GM23338 (cell line): ENCODE measurements around the gene FXYD7. TPM values are rescaled to one million over a fixed set of nuclear protein-coding genes. Genes with fewer than 3 reads are reported as not detected.

Experiments
- ATAC-seq: fragments of 200-7000 bp; cut with Tn5 transposase; 3 replicates; pipeline ENCODE4 v1.9.1; 2020
- DNase-seq: peaks from one replicate; pipeline ENCODE4 v3.0.0-alpha.2; 2015; ENCODE audit warnings: low spot score
- H2AFZ ChIP-seq: fragments of 200-600 bp; sonication (generic); 2 replicates; pipeline ENCODE4 v1.8.0; 2016; ENCODE audit warnings: antibody characterized with exemption, mild to moderate bottlenecking, moderate library complexity
- H3F3A ChIP-seq: fragments of 200-600 bp; sonication (generic); replicated peaks from 2 replicates; pipeline ENCODE4 v1.8.0; 2017; ENCODE audit warnings: antibody characterized with exemption, mixed run types, low read depth
- H3K27ac ChIP-seq: fragments of 200-600 bp; sonication (generic); 2 replicates; pipeline ENCODE4 v1.6.1; 2016; ENCODE audit warnings: low read depth
- H3K27me3 ChIP-seq: fragments of 200-600 bp; sonication (generic); 2 replicates; pipeline ENCODE4 v1.8.0; 2016; ENCODE audit warnings: mild to moderate bottlenecking, mixed run types, moderate library complexity; ENCODE audit not compliant: insufficient read depth
- H3K36me3 ChIP-seq: fragments of 200-600 bp; sonication (generic); 2 replicates; pipeline ENCODE4 v1.8.0; 2016; ENCODE audit warnings: mild to moderate bottlenecking; ENCODE audit not compliant: insufficient read depth
- H3K4me1 ChIP-seq: fragments of 200-600 bp; sonication (generic); 2 replicates; pipeline ENCODE4 v1.8.0; 2016; ENCODE audit warnings: mild to moderate bottlenecking, moderate library complexity; ENCODE audit not compliant: insufficient read depth
- H3K4me2 ChIP-seq: fragments of 200-600 bp; sonication (generic); 2 replicates; pipeline ENCODE4 v1.7.1; 2017; ENCODE audit warnings: mixed run types
- H3K4me3 ChIP-seq: fragments of 200-600 bp; sonication (generic); 2 replicates; pipeline ENCODE4 v1.6.1; 2016; ENCODE audit warnings: mixed run types
- H3K79me2 ChIP-seq: fragments of 200-600 bp; sonication (generic); replicated peaks from 2 replicates; pipeline ENCODE4 v1.8.0; 2017; ENCODE audit warnings: mild to moderate bottlenecking; ENCODE audit not compliant: insufficient read depth
- H3K9me2 ChIP-seq: fragments of 200-600 bp; sonication (generic); 2 replicates; pipeline ENCODE4 v1.8.0; 2017; ENCODE audit not compliant: insufficient read depth
- H4K20me1 ChIP-seq: fragments of 200-600 bp; sonication (generic); replicated peaks from 2 replicates; pipeline ENCODE4 v1.8.0; 2017; ENCODE audit warnings: mild to moderate bottlenecking; ENCODE audit not compliant: insufficient read depth
- H3K27ac Mint-ChIP-seq: 2 replicates; pipeline ENCODE4 v1.8.0; 2020; ENCODE audit warnings: inconsistent platforms, mild to moderate bottlenecking, moderate library complexity, mixed read lengths
- H3K27me3 Mint-ChIP-seq: 3 replicates; pipeline ENCODE4 v1.8.0; 2022; ENCODE audit warnings: low read depth, mild to moderate bottlenecking, moderate library complexity, mixed read lengths, inconsistent platforms; ENCODE audit not compliant: insufficient read depth, poor library complexity
- H3K36me3 Mint-ChIP-seq: 3 replicates; pipeline ENCODE4 v1.8.0; 2021; ENCODE audit warnings: low read depth, mild to moderate bottlenecking, inconsistent platforms, moderate library complexity, mixed read lengths
- H3K4me1 Mint-ChIP-seq: 3 replicates; pipeline ENCODE4 v1.8.0; 2020; ENCODE audit warnings: mild to moderate bottlenecking, inconsistent platforms, mixed read lengths
- H3K4me3 Mint-ChIP-seq: 3 replicates; pipeline ENCODE4 v1.8.0; 2021; ENCODE audit warnings: moderate library complexity, mild to moderate bottlenecking, inconsistent platforms, mixed read lengths
- H3K9me3 Mint-ChIP-seq: 3 replicates; pipeline ENCODE4 v1.8.0; 2020; ENCODE audit warnings: moderate library complexity, mild to moderate bottlenecking, inconsistent platforms, mixed read lengths
- EZH2phosphoT487 ChIP-seq: fragments of 200-600 bp; sonication (generic); IDR thresholded peaks from one replicate; pipeline ENCODE4 v1.8.1; 2018; ENCODE audit warnings: antibody characterized with exemption; ENCODE audit not compliant: unreplicated experiment
- JUNB ChIP-seq: IDR thresholded peaks from one replicate; pipeline ENCODE4 v1.6.1; 2016; ENCODE audit warnings: antibody characterized with exemption; ENCODE audit not compliant: unreplicated experiment
- NANOG ChIP-seq: IDR thresholded peaks from 2 replicates; pipeline ENCODE4 v1.6.1; 2016; ENCODE audit warnings: antibody characterized with exemption, borderline replicate concordance
- ZNF114 ChIP-seq: fragments of 250-450 bp; sonication (Bioruptor Pico); IDR thresholded peaks from 2 replicates; pipeline ENCODE4 v1.5.0; 2020; ENCODE audit warnings: mild to moderate bottlenecking, moderate library complexity
- ZNF331 ChIP-seq: fragments of 250-450 bp; sonication (Bioruptor Pico); IDR thresholded peaks from 2 replicates; pipeline ENCODE4 v1.5.0; 2020; ENCODE audit warnings: low read depth, mild to moderate bottlenecking, moderate library complexity
- polyA plus RNA-seq: library from polyadenylated mRNA; unstranded; fragments of >200 nt; fragmentation: Nextera tagmentation; extraction: Ambion mirVana; gene quantifications from 2 replicates; pipeline ENCODE4 v1.2.1, GENCODE V29; 2016
- total RNA-seq: library from RNA; depleted of rRNA; stranded (reverse); fragments of >200 nt; shearing (Covaris generic); gene quantifications from 2 replicates; pipeline ENCODE4 v1.2.3, GENCODE V29; 2014
- TF ChIP-seq, protein P1 (sequence below): fragments of 250-450 bp; sonication (Bioruptor Pico); IDR thresholded peaks from 2 replicates; pipeline ENCODE4 v1.5.0; 2020; ENCODE audit warnings: mild to moderate bottlenecking, moderate library complexity

The FXYD7 gene
- total and polyA plus RNA-seq, 2 experiments from 2014 or later, result 9.6 to 44.0 TPM

DNA sequence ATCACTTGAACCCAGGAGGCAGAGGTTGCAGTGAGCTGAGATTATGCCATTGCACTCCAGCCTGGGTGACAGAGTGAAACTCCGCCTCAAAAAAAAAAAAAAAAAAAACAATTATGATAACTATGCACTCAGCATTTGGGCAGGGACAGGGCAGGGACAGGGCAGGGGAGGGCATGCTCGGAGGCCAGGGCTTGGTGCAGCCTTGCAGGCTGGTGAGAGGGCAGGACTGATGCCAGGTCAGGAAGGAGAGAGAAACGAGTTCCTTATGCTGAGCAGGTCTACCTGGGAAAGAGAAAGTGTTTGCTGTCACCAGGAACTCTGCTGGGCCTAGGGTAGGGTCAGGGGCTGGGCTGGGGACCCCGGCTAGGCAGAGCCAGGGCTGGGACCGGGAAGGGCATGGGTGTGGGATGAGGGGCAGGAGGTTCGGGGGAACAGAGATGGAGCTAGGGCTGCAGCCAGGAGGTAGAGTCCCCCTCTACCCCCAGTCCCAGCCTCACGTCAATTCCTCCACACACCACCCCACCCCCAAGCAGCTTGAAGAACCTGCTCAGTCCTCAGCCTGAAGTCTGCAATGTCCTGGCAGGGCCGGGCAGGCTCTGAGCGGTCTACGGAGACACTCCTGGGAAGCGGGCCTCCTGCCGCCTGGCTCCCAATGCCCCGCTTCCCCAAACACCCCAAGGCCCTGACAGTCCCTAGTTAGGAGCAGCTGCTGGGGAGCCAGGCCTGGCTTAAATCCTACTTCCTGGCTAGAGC lies 24.6 kb upstream of the FXYD7 start:
- Histone ChIP-seq H3K9me2 (no peaks in the 10 kb centered on the region), H2AFZ (peak overlapping the region; percentile 56; the same call in 1 of the 2 replicates), H3K27ac (no peak overlapping the region), H4K20me1 (no peaks in the 10 kb centered on the region), H3K79me2 (no peaks in the 10 kb centered on the region), H3K27me3 (no peaks in the 10 kb centered on the region), H3F3A (no peaks in the 10 kb centered on the region), H3K4me2 (no peak overlapping the region), H3K4me3 (no peak overlapping the region), H3K4me1 (peaks cover 29% of the 10 kb centered on the region), H3K36me3 (no peaks in the 10 kb centered on the region)
- Mint-ChIP-seq H3K27me3 (peaks cover 22% of the 10 kb centered on the region), H3K4me1 (peaks cover 44% of the 10 kb centered on the region), H3K27ac (no peak overlapping the region), H3K36me3 (no peaks in the 10 kb centered on the region), H3K9me3 (no peaks in the 10 kb centered on the region; the same call in 2 of the 3 replicates), H3K4me3 (no peak overlapping the region)
- TF ChIP-seq JUNB (no peak), ZNF114 (CRISPR knock-in tag) (no peak)
- no peak for DNase-seq
- no peak; the same call in 2 of the 3 replicates for ATAC-seq

DNA sequence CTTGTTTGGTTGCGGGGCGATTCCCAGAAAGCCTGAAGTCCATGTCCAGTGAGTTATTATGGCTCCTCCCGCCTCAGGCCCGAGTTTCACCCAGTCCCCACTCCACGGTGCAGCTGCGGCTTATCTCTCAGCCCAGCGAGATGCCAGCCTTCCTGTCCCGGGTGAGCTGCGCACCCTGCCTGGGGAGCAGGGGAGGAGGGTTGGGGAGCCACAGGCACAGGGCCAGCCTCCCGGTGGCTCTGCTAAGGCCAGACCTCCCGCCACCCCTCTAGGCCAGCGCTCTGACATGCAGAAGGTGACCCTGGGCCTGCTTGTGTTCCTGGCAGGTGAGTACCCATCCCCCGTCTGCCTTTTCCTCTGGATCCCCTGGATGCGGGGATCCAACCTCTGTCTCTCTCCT lies 24.0 kb upstream of the FXYD7 start:
- DNase-seq (no peak), ATAC-seq (peak; percentile 6; the same call in 2 of the 3 replicates)
- H3K27ac ChIP-seq, result no peak overlapping the region
- H3K9me2 ChIP-seq, result no peaks in the 10 kb centered on the region
- peaks cover 47% of the 10 kb centered on the region for H3K4me1 Mint-ChIP-seq
- H3K4me1 ChIP-seq, result peaks cover 28% of the 10 kb centered on the region
- no peak overlapping the region for H3K27ac Mint-ChIP-seq
- H4K20me1 ChIP-seq, result no peaks in the 10 kb centered on the region
- no peak for TF ChIP-seq EZH2phosphoT487
- no peak for TF ChIP-seq NANOG
- no peak for TF ChIP-seq ZNF114 (CRISPR knock-in tag)
- TF ChIP-seq, protein P1, sequence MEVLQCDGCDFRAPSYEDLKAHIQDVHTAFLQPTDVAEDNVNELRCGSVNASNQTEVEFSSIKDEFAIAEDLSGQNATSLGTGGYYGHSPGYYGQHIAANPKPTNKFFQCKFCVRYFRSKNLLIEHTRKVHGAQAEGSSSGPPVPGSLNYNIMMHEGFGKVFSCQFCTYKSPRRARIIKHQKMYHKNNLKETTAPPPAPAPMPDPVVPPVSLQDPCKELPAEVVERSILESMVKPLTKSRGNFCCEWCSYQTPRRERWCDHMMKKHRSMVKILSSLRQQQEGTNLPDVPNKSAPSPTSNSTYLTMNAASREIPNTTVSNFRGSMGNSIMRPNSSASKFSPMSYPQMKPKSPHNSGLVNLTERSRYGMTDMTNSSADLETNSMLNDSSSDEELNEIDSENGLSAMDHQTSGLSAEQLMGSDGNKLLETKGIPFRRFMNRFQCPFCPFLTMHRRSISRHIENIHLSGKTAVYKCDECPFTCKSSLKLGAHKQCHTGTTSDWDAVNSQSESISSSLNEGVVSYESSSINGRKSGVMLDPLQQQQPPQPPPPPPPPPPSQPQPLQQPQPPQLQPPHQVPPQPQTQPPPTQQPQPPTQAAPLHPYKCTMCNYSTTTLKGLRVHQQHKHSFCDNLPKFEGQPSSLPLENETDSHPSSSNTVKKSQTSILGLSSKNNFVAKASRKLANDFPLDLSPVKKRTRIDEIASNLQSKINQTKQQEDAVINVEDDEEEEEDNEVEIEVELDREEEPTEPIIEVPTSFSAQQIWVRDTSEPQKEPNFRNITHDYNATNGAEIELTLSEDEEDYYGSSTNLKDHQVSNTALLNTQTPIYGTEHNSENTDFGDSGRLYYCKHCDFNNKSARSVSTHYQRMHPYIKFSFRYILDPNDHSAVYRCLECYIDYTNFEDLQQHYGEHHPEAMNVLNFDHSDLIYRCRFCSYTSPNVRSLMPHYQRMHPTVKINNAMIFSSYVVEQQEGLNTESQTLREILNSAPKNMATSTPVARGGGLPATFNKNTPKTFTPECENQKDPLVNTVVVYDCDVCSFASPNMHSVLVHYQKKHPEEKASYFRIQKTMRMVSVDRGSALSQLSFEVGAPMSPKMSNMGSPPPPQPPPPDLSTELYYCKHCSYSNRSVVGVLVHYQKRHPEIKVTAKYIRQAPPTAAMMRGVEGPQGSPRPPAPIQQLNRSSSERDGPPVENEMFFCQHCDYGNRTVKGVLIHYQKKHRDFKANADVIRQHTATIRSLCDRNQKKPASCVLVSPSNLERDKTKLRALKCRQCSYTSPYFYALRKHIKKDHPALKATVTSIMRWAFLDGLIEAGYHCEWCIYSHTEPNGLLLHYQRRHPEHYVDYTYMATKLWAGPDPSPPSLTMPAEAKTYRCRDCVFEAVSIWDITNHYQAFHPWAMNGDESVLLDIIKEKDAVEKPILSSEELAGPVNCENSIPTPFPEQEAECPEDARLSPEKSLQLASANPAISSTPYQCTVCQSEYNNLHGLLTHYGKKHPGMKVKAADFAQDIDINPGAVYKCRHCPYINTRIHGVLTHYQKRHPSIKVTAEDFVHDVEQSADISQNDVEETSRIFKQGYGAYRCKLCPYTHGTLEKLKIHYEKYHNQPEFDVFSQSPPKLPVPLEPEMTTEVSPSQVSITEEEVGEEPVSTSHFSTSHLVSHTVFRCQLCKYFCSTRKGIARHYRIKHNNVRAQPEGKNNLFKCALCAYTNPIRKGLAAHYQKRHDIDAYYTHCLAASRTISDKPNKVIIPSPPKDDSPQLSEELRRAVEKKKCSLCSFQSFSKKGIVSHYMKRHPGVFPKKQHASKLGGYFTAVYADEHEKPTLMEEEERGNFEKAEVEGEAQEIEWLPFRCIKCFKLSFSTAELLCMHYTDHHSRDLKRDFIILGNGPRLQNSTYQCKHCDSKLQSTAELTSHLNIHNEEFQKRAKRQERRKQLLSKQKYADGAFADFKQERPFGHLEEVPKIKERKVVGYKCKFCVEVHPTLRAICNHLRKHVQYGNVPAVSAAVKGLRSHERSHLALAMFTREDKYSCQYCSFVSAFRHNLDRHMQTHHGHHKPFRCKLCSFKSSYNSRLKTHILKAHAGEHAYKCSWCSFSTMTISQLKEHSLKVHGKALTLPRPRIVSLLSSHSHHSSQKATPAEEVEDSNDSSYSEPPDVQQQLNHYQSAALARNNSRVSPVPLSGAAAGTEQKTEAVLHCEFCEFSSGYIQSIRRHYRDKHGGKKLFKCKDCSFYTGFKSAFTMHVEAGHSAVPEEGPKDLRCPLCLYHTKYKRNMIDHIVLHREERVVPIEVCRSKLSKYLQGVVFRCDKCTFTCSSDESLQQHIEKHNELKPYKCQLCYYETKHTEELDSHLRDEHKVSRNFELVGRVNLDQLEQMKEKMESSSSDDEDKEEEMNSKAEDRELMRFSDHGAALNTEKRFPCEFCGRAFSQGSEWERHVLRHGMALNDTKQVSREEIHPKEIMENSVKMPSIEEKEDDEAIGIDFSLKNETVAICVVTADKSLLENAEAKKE (CRISPR knock-in tag), result no peak
- no peak for TF ChIP-seq ZNF331
- H3K36me3 Mint-ChIP-seq, result no peaks in the 10 kb centered on the region
- H3F3A ChIP-seq, result no peaks in the 10 kb centered on the region
- no peaks in the 10 kb centered on the region for H3K79me2 ChIP-seq
- H2AFZ ChIP-seq, result peak overlapping the region; percentile 56
- H3K27me3 ChIP-seq, result no peaks in the 10 kb centered on the region
- H3K36me3 ChIP-seq, result no peaks in the 10 kb centered on the region
- H3K9me3 Mint-ChIP-seq, result no peaks in the 10 kb centered on the region; the same call in 2 of the 3 replicates
- no peak overlapping the region for H3K4me2 ChIP-seq
- peaks cover 19% of the 10 kb centered on the region for H3K27me3 Mint-ChIP-seq
- no peak overlapping the region for H3K4me3 ChIP-seq
- H3K4me3 Mint-ChIP-seq, result no peak overlapping the region
